HG02678 (cell line): Measurements from ENCODE around the gene ABTB1.
"Not testable (repeated sequence)": the region's sequence is repeated elsewhere in the genome, so short reads cannot be mapped to it uniquely, and the experiment has no call there.

Experiments
- ATAC-seq: cut with Tn5 transposase; IDR thresholded peaks from one replicate; pipeline ENCODE4 v1.9.1; 2021; ENCODE audit warnings: mild to moderate bottlenecking, moderate library complexity; ENCODE audit not compliant: unreplicated experiment

The ABTB1 gene

GRCh38 chr3:127647845-127648204 is 24.9 kb upstream of the ABTB1 start:
- ATAC-seq, result no peak

- ATAC-seq, result no peak
Observed at GRCh38 chr3:127650236-127650635, 22.5 kb upstream of the ABTB1 start.

DNA sequence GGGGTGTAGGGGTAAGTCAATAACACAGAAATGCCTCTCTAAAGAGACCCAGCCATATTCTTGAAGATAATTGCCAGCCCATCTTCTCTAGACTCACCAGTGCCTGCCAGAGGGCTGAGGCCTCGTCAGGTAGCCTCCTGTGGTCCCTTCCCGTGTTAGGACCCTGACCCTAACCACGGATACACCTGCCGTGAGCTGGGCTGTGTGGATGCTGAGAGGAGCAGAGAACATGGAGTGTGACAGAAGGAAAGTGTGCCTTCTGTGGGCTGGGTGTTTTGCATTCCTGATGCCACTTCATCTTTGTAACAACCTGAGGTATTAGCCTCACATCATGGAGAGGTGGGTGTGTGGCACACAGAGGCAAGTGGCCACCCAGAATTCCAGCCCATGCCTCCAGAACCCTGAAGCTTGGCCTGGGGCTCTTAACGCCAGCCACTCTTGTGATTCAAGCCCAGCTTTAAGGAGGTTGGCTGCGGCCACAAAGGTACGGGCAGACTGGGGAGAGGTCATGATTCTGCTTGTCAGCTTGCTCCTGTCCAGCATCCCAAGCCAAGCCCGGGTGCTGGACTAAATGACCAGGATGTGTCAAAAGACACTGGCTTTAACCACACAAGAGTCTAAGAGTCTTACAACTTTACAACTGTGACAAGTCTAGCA is 21.1 kb upstream of the ABTB1 start:
- ATAC-seq, result no peak

DNA sequence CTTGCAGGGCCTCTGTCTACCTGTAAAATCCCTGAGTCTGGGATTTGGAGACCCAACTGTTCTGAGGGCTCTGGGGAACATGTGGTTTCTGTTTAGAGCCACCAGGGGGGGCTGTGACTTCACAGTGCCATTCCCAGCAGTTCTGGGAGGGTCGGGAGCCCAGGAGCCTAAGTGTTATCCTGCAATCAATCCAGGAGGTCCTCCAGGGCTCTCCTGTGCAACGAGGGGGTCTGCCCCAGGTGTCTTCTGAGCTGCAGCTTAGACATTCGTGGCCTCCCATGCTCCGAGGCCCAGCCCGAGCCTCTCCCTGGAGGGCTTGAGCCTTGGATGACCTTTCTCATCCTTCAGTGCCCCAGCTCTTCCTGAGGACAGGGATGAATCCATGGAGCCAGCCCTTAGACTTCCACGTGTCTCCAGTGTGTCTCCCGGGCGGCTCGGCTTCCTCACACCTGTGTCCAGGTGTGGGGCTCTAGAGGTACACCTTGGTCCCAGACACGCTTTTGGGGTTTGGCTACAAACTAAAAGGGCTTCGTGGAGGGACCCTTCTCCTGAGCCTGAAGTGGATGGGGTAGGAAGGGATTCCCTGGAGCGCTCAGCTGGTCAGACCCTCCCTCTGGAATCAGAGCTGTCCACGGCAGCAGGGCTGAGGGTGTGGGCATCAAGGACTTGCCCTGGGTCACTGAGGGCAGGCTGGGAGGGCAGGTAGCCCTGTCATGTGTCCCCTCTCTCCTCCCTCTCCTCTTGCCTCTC is 20.3 kb upstream of the ABTB1 start:
- ATAC-seq, result no peak

DNA sequence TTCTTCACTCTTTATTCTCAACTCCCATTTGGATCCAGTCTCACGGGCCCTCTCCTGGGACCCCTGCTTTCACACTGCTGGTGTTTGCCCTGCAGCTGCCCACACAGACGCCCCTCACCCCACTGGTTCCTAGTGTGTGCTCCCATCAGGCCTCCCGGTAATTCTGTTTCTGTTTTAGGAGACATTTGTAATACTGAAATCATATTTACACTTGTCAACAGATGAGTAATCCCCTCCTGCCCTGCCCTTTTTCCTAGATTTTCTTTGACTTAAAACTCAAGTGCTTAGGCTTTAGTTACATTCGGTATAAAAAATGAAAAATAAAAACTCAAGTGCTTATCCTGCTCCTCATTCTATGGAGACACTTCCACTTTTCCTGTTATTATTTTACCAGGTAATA is 18.4 kb upstream of the ABTB1 start:
- no peak for ATAC-seq

- not testable (repeated sequence) for ATAC-seq
Observed at GRCh38 chr3:127654993-127655392, 17.8 kb upstream of the ABTB1 start.

DNA sequence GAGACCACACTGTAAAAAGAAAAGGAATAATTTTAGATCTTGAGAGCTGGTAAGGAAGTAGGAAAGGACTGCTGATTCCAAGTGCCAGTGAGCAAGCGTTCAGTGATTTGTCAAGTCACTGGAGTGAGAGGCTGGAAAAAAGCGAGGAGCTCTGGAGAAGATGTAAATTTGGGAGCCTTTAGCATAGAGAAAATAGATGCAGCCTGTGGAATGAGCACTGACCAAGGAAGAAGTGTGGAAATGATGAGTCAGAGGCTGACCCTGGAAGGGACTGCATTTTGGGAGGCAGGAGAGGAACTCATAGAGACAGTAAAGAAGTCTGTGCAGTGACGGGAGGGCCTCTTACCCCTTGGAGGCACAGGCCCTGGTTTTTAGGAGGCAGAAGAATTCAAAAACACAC is 17.1 kb upstream of the ABTB1 start:
- ATAC-seq, result no peak

GRCh38 chr3:127656906-127657305 is 15.8 kb upstream of the ABTB1 start:
- no peak for ATAC-seq

DNA sequence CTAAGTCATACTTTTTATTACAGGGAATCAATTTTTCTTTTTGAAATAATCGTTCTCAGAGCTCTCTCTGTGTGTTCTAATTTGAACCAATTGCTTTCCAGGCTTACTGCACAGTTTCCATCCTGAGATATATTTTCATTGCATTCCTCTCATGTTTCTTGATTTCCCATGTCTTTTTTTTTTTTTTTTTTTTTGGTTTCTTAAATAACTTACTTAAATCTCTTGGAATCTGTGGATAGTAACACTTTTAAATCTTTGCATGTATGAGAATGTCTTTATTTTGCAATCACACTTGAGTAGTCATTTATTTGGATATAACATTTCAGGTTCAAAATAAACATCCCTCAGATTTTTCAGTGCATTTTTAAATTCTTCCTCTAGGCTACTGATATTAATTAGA is 14.5 kb upstream of the ABTB1 start:
- no peak for ATAC-seq

DNA sequence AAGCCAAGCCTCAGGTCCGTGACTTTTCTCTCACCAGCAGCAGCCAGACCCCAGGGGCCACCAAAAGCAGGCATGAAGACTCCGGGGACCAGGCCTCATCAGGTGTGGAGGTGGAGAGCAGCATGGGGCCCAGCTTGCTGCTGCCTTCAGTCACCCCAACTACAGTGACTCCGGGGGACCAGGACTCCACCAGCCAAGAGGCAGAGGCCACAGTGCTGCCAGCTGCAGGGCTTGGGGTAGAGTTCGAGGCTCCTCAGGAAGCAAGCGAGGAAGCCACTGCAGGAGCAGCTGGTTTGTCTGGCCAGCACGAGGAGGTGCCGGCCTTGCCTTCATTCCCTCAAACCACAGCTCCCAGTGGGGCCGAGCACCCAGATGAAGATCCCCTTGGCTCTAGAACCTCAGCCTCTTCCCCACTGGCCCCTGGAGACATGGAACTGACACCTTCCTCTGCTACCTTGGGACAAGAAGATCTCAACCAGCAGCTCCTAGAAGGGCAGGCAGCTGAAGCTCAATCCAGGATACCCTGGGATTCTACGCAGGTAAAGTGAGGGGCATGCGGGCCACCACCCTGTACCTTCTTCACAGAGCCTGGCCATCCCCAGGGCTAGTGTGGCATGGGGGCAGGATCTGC is 12.0 kb upstream of the ABTB1 start:
- ATAC-seq, result no peak

- no peak for ATAC-seq
Observed at GRCh38 chr3:127661600-127661999, 11.2 kb upstream of the ABTB1 start.

- ATAC-seq, result no peak
Observed at GRCh38 chr3:127662001-127662469, 10.7 kb upstream of the ABTB1 start.

DNA sequence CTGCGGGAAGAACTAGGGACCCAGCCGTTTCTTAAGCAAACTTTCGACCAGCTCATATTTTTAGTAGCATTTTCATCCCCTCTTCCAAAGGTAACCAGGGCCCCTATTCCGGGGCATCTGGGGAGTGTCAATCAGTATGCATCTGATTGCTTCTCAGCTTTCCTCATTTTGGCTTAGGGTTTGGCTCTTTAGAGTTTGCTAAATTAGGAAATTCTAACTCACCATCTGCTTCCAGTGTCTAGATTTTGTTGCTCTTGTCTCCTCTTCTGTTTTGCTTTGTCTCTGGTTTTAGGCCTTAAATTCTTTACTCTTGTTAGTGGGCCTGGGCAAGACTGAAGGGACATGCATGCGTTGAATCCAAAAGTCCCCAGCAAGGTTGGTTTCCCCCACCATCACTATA is 9.6 kb upstream of the ABTB1 start:
- ATAC-seq, result no peak

DNA sequence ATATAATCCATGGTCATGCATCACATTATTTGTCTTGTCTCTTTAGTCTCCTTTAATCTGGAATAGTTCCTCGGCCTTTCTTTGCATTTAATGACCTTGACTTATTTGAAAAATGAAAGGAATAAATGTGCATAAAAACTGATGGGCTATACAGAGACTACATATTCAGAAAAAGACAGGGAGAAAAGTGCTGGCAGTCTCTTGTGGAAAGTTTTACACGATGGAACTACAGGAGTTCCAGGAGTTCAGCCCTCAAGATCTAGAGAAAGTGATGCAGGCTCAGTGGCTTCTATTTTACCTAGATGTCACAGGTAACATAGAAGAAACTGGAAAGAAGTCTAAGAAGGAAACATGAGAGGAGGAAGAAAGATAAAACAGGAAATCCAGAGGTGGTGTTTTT is 7.6 kb upstream of the ABTB1 start:
- no peak for ATAC-seq

DNA sequence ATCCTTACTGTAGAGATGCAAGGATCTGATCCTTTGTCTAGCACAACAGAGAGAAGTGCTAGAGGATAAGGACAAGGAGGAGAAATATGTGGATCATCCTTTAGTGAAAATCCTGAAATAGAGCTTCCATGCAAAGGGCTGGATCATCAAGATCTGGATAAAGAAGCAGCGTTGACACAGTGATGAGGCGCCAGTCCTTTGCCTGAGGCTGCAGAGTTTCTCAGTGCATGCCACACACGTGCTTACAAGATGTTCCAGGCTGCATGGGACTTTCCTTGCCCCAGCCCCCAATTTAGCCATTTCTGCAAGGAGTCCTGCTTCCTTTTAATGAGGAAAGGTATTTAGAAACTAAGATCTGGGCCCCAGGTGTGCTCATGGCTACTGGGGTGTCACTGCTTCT is 7.2 kb upstream of the ABTB1 start:
- no peak for ATAC-seq

- ATAC-seq, result no peak
Observed at GRCh38 chr3:127666676-127667075, 6.1 kb upstream of the ABTB1 start.

DNA sequence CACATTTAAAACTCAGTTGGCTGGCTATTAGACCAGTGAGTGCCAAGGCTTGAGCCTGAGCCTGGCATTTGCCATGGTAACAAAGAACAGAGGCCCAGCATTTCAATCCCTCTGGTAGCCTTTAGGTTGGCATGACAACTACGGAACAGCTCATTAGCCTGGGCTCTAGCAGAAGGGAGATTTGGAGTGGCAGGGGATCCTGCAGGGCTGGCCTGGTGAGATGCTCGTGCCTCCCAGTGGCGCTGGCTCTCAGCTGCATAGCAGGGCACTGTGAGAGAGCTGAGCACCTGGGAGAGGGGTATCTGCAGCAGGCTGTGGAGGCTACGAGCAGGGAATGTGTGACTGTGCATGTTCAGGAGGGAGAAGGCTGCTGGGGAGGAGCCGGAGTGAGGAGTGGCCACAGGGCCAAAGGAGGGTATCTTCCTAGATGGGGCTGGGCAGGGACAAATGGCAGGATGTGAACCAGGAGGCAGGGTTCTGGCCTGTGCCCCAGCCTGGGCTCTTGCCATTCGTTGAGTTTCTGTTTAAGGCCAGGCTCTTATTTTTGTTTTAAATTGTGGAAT is 5.6 kb upstream of the ABTB1 start:
- no peak for ATAC-seq

- ATAC-seq, result no peak
Observed at GRCh38 chr3:127668906-127669305, 3.8 kb upstream of the ABTB1 start.

DNA sequence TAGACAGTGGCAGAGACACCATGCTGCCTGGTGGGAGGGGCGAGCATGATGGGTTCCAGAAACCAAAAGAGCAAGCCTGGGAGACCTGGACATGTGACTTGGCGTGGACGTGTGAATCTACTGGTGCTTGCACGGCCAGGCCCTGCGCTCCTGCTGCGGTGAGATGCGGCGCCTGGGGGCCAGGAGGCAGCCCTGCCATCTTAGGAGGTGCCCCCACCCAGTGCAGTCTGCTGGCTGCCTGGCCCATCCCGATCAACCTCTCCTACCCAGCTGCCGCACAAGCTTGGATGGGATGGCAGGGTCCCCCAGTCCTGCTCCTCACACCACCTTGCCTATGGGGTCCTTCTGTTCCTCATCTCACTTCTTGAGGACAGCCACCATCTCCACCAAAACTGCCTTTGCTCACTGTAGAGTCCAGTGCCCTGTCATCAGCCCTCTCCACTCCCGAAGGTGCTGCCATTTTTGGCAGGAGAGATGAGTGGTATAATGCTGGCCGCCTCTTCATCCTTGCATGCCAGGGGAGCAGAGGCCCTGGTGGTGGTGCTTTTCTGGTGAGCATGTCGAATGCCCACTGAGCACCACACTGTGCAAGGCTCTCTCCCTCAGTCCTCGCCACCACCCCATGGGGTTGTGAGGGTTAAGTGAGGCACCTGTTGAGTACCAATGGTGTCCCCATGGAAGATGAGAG is 3.1 kb upstream of the ABTB1 start:
- no peak for ATAC-seq

- ATAC-seq, result no peak
Observed at GRCh38 chr3:127670229-127670559, 2.6 kb upstream of the ABTB1 start.

- ATAC-seq, result no peak
Observed at GRCh38 chr3:127670761-127671522, 1.8 kb upstream of the ABTB1 start.
